ENCODE data around the gene TRIM39.
"Not testable (repeated sequence)": the region's sequence is repeated elsewhere in the genome, so short reads cannot be mapped to it uniquely, and the experiment has no call there.

The TRIM39 gene

DNA sequence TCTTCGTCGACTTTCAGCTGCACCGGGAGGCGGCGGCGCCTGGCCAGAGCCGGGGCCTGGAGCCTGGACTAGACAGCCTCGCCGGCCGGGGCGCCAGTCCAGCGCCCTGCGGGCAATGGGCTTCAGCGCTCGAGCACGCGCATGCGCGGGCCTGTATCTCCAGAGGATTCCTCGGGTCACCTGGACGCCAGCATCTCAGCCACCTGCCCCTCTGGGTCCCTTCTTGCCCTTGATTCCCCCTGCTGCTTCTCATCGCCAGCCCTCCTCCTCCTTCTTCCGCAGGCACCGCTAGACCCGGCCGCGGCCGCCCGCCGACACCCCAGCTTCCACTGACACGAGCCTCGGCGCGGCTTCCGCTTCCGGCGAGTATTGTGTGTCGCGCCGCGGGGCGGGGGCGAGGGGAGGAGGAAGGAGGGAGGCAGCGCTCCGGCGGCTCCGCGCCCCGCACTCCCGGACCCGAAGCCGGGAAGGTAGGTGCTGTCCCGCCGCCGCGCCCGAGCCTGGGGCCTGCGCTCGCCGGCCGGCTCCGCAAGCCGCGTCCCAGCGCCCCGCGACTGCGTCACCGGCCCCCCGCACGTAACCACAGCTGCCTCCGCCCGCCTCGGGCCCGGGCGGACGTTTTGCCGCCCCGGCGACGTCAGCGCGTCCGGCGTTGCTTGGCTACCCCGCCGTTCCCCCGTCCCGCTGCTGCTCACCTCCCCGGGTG is at the start of gene TRIM39:
TSS of gene TRIM39 (plus strand) at position 402 of the 706 bp plus-strand sequence. CDS start 2,391 bp downstream, outside the sequence.
- peak; percentile 69 for DNase-seq

- not testable (repeated sequence) for DNase-seq
Measured at GRCh38 chr6:30280988-30281387, 45.7 kb upstream of the TRIM39 start.

- DNase-seq, result no peak
Measured at GRCh38 chr6:30282522-30282921, 44.2 kb upstream of the TRIM39 start.

DNA sequence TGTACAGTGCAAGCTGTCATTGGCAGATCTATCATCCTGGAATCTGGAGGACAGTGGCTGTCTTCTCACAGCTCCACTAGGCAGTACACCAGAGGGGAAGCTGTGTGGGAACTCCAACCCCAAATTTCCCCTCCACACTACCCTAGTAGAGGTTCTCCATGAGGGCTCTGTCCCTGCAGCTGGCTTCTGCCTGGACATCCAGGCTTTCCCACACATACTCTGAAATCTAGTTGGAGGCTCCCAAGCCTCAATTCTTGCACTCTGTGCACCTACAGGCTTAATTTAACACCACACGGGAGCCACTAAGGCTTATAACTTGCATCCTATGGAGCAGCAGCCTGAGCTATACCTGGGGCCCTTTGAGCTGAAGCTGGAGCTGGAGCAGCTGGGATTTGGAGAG is 43.0 kb upstream of the TRIM39 start:
- DNase-seq, result no peak

- no peak for DNase-seq
Measured at GRCh38 chr6:30287139-30287538, 39.6 kb upstream of the TRIM39 start.

DNA sequence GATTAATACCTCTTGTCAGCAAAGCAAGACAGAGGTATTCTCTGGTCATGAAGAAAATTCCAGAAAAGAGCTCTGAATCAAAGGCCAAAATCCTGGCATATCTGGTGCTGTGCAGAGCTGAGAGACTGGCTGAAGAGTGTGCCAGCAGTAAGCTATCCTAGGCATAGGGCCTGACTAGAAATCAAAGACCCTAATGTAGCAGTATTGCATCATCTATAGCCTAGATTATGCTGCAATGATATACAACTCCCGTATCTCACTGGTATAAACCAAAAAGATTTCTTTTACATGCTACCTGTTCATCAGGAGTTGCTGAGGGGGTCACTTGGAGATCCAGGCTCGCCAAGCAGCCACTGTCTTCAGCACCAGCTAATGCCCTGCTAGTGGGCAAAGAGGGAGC is 30.9 kb upstream of the TRIM39 start:
- DNase-seq, result no peak

- DNase-seq, result no peak
Measured at GRCh38 chr6:30304002-30304401, 22.7 kb upstream of the TRIM39 start.

DNA sequence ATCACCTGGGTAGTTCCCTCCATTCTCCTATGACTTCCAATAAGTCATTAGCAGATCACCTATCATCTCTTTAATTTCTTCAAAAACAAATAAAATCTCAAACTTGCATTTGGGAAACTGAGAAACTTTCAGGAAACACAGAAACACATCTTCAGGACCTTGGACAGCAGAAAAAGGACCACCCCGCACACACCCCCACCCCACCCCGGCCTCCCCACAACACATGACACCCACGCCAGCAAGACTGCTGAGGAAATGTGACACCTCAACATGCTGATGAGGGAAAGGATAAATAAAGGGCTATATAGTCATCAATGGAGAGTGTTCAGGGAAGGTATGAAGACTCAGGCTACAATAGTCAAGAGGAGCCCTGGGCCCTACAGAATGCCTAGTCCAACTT is 15.6 kb upstream of the TRIM39 start:
- DNase-seq, result no peak

DNA sequence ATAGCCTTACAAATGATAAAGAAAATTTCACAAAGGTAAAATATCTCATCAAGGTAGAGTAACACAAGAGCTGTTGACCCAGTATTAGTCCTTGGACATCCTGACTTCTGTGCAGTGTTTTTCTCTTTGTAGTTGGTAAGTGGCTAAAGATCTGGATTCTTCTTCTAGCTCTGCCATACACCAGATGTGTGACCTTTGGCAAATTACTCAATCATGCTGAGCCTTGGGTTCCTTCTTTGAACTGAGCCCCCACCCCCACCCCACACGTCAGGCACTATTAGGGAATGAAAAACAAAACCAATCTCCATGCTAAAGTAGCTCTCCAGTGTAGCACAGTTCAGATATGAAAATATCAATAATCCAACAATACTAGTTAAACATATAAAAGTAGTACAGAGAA is 15.1 kb upstream of the TRIM39 start:
- peak; percentile 17 for DNase-seq

- DNase-seq, result no peak
Measured at GRCh38 chr6:30312266-30312665, 14.5 kb upstream of the TRIM39 start.

GRCh38 chr6:30312676-30313321 is 13.9 kb upstream of the TRIM39 start:
- no peak for DNase-seq

DNA sequence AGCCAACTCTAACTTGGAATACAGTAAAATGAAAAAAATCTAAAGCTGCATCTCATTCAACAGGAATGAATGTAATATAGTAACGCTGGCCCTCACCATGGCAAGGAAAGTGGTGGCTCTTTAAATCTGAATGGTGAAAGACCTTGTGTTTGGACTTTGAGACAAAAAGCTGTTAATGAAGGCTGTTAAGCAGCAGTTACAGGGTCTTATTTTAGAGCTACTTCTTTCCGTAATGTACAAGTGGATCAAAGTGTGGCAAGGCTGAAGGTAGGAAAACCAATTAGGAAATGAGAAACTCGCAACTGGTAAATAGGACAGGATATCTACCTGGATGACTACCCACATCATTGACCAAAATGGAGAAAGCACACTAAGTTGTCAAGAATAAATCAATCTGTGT is 11.6 kb upstream of the TRIM39 start:
- DNase-seq, result no peak

GRCh38 chr6:30317913-30318589 is 8.7 kb upstream of the TRIM39 start:
- DNase-seq, result no peak

- DNase-seq, result no peak
Measured at GRCh38 chr6:30319146-30319835, 7.4 kb upstream of the TRIM39 start.

DNA sequence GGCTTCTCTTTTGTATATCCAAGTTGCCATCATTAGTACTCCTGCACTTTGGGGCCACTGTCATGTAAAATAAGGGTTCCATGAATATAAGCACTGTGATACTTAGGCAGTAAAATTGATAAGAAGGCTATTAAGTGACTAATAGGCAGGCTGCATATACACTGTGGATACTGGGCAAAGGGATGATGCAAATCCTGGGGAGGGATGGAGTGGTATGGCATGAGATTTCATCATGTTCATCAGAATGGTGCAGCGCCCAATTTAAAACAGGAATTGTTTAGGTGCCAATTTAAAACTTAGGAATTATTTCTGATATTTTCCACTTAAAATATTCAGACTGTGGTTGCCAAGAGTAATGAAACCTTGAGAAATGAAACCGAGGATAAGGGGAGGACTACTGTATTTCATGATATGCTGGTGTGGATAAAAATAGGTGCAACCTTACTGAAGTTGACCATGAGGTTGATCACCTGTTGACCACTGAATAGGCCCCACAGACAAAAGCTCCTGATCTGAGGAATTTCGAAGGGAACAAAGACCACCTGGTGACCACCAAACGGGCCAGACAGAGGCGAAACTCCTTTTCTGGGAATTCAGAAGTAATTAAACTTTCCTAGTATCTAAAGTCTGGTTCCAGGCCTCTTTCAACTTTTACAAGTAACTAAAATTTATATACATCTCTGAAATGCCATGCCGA is 4.9 kb upstream of the TRIM39 start:
- no peak for DNase-seq

GRCh38 chr6:30322527-30323501 is 3.9 kb upstream of the TRIM39 start:
- no peak for DNase-seq

- no peak for DNase-seq
Measured at GRCh38 chr6:30323806-30324205, 2.9 kb upstream of the TRIM39 start.

DNA sequence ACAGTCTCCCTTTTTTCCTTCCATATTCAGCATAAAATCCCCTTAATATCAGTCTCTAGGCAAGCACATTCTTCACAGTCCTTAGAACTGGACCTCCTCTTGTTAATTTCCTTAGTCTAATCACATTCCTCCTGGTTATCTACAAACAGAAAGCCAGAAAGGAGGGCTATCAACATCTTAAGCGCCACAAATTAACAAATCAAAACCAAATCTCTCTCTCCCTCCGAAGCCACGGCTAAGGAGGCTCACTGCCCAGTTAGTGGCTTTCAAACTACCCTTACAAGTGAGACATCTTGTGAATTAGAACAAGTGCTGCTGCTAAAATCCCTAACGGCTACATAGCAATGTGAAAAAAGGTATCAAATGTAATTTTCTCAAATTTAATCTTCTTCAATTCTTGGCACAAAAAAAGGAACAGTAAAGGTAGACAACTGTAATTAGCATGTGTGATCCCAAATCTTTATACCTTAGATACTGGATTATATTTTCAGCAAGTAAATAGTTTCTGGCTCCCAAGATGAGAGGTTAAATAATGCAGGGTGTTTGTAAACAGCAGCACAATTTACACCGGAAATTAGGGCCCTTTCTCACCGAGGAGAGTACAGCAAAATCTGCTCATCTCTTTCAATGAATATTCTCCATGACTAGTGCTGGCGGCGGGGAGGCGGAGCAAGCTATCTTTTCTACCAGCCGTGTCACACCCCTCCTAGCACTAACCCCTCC is 1.4 kb upstream of the TRIM39 start:
- DNase-seq, result peak; percentile 18

- peak; percentile 69 for DNase-seq
Measured at GRCh38 chr6:30325873-30326525, 728 bp upstream of the TRIM39 start.

GRCh38 chr6:30327232-30327746 is 562 bp downstream of the TRIM39 start:
- no peak for DNase-seq

All from MV-4-11 (cell line).